Measurements from ENCODE around the gene GRIN2A.

GRCh38 chr16:9908613-9909012 is 273.6 kb downstream of the GRIN2A start:
- TF ChIP-seq CTCF (optimal IDR thresholded peaks at IDR 0.05 in 1 of 3, IDR thresholded peaks at IDR 0.05 in 1 of 3, conservative IDR thresholded peaks at IDR 0.05 in 1 of 3; ENCODE audit: extremely low read depth in 1 of 3, insufficient read depth in 2 of 3, low read length in 3 of 3) (no peak), EZH2 (IDR thresholded peaks at IDR 0.05; ENCODE audit: low read length) (no peak)

Data from keratinocyte (primary cell).